ENCODE data around the gene ACTN2.

Gene ACTN2

DNA sequence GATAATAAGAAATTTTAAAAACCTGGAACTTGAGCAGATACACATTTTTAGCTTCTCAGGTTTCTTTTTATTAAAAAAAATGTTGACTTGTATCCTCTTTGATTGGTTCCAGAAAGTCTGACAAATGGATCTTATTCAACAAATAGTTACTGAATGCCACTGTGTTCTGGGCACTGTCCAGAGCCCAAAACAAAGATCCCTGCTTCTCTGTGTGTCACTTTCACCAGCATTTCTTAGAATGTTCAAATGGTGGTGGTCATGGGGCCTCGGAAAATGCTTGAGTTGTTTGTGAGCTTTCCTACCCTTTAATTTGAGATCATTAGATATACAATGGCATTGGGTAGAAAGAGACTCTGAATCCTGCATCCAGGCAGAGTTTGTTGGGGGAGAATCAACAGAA, 19.9 kb downstream of the ACTN2 start:
- DNase-seq (ENCODE audit: low spot score), result no peak
- no CpG with 5 or more reads among the region's 1 CpG for WGBS, 2 donors (ENCODE audit: extremely low coverage in 2 of 2, insufficient read length in 2 of 2, insufficient replicate concordance in 1 of 2)
- no peak overlapping the region for H2BK15ac ChIP-seq (ENCODE audit: low read length)
- H3K79me1 ChIP-seq (ENCODE audit: low read depth, low read length), result no peaks in the 10 kb centered on the region
- H3K9me3 ChIP-seq (replicated peaks in 1 of 2; ENCODE audit: control insufficient read depth in 2 of 2, insufficient read depth in 1 of 2, low read depth in 1 of 2, low read length in 2 of 2), result no peaks in the 10 kb centered on the region
- no peaks in the 10 kb centered on the region for H3K27me3 ChIP-seq (ENCODE audit: control insufficient read depth in 3 of 3, insufficient read depth in 3 of 3, low read depth in 1 of 3, low read length in 3 of 3)
- H4K8ac ChIP-seq (ENCODE audit: low read depth, low read length), result no peak overlapping the region
- H4K91ac ChIP-seq (ENCODE audit: low read depth, low read length, poor library complexity), result no peak overlapping the region
- no peak overlapping the region for H3K14ac ChIP-seq (ENCODE audit: low read length)
- no peak overlapping the region for H2BK12ac ChIP-seq (ENCODE audit: low read length)
- H3K9ac ChIP-seq (ENCODE audit: low read depth, low read length, poor library complexity), result no peak overlapping the region
- no peak overlapping the region for H3K27ac ChIP-seq (replicated peaks; ENCODE audit: low read length)
- H2AFZ ChIP-seq (ENCODE audit: low read length), result no peak overlapping the region
- H3K23ac ChIP-seq (ENCODE audit: low read depth, low read length, poor library complexity), result no peak overlapping the region
- no peak overlapping the region for H2BK5ac ChIP-seq (ENCODE audit: low read length)
- H3K4me3 ChIP-seq (ENCODE audit: low read length in 2 of 2), result no peak overlapping the region
- no peaks in the 10 kb centered on the region for H3K4me1 ChIP-seq (ENCODE audit: control insufficient read depth in 2 of 2, insufficient read depth in 1 of 2, low read depth in 1 of 2, low read length in 2 of 2)
- no peak overlapping the region for H2AK5ac ChIP-seq (ENCODE audit: low read depth, low read length)
- no peak overlapping the region for H3K18ac ChIP-seq (ENCODE audit: low read length)
- H2BK120ac ChIP-seq (ENCODE audit: low read depth, low read length), result no peak overlapping the region
- no peak overlapping the region for H3K4me2 ChIP-seq (ENCODE audit: insufficient read depth, low read length, poor library complexity, severe bottlenecking)
- no peak overlapping the region for H3K4ac ChIP-seq (ENCODE audit: low read length)
- no peaks in the 10 kb centered on the region for H3K36me3 ChIP-seq (replicated peaks in 1 of 2; ENCODE audit: control insufficient read depth in 2 of 2, insufficient read depth in 2 of 2, low read length in 2 of 2)

DNA sequence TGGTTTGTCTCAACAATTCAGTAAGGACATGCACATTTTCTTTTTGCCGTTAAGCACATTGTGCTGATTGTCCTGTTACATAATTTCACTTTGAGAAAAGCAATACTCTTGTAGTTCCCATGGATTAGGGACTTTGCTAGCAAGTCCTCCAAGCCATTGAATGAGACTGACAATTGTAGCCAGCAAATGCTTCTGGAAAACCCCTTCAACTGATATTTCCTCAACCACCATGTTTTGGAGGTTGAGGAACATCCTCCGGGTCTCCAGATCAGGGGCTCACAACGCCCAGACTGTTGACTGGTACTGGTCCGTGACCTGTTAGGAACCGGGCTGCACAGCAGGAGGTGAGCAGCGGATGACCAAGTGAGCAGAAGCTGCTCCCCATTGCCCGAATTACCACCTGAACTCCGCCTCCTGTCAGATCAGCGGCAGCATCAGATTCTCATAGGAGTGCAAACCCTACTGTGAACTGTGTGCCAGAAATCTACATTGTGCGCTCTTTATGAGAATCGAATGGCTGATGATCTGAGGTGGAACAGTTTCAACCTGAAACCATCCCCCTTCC, 24.1 kb downstream of the ACTN2 start:
- Histone ChIP-seq H3K27me3 (ENCODE audit: control insufficient read depth in 3 of 3, insufficient read depth in 3 of 3, low read depth in 1 of 3, low read length in 3 of 3) (no peaks in the 10 kb centered on the region), H2BK15ac (ENCODE audit: low read length) (no peak overlapping the region), H2AK5ac (ENCODE audit: low read depth, low read length) (no peak overlapping the region), H3K18ac (ENCODE audit: low read length) (peak overlapping the region; percentile 11), H3K4ac (ENCODE audit: low read length) (no peak overlapping the region), H3K79me1 (ENCODE audit: low read depth, low read length) (no peaks in the 10 kb centered on the region), H3K9ac (ENCODE audit: low read depth, low read length, poor library complexity) (no peak overlapping the region), H3K36me3 (replicated peaks in 1 of 2; ENCODE audit: control insufficient read depth in 2 of 2, insufficient read depth in 2 of 2, low read length in 2 of 2) (no peaks in the 10 kb centered on the region), H4K91ac (ENCODE audit: low read depth, low read length, poor library complexity) (no peak overlapping the region), H2AFZ (ENCODE audit: low read length) (no peak overlapping the region), H2BK12ac (ENCODE audit: low read length) (no peak overlapping the region), H3K4me2 (ENCODE audit: insufficient read depth, low read length, poor library complexity, severe bottlenecking) (no peak overlapping the region), H3K14ac (ENCODE audit: low read length) (no peak overlapping the region), H3K23ac (ENCODE audit: low read depth, low read length, poor library complexity) (no peak overlapping the region), H4K8ac (ENCODE audit: low read depth, low read length) (no peak overlapping the region), H3K27ac (replicated peaks; ENCODE audit: low read length) (no peak overlapping the region), H2BK5ac (ENCODE audit: low read length) (no peak overlapping the region), H3K4me3 (ENCODE audit: low read length in 2 of 2) (no peak overlapping the region), H3K4me1 (ENCODE audit: control insufficient read depth in 2 of 2, insufficient read depth in 1 of 2, low read depth in 1 of 2, low read length in 2 of 2) (no peaks in the 10 kb centered on the region), H3K9me3 (replicated peaks in 1 of 2; ENCODE audit: control insufficient read depth in 2 of 2, insufficient read depth in 1 of 2, low read depth in 1 of 2, low read length in 2 of 2) (no peaks in the 10 kb centered on the region), H2BK120ac (ENCODE audit: low read depth, low read length) (no peak overlapping the region)
- no peak for DNase-seq (ENCODE audit: low spot score)
- WGBS, 2 donors (ENCODE audit: extremely low coverage in 2 of 2, insufficient read length in 2 of 2, insufficient replicate concordance in 1 of 2), result no CpG with 5 or more reads among the region's 11 CpGs

DNA sequence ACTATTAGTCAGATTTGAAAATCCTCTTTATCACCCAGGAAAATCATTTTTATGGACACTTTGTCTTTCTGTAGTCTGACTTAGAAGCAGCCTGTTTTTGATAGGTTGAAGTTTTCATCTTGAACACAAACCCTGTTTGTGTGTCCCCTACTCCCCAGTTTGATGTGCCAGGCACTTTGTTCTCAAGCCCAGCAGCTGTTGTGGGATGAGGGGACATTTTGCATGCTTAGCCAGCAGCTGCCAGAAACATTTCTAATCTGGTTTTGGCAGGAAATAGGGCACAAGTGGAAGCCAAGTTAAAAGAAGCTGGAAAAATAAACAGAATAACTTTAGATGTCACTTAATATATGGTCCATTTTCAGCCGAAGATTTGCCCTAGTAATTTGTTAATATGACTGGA, 29.9 kb downstream of the ACTN2 start:
- H3K36me3 ChIP-seq (replicated peaks in 1 of 2; ENCODE audit: control insufficient read depth in 2 of 2, insufficient read depth in 2 of 2, low read length in 2 of 2), result no peaks in the 10 kb centered on the region
- H2BK5ac ChIP-seq (ENCODE audit: low read length), result no peak overlapping the region
- H2BK15ac ChIP-seq (ENCODE audit: low read length), result no peak overlapping the region
- H2AFZ ChIP-seq (ENCODE audit: low read length), result no peak overlapping the region
- H3K23ac ChIP-seq (ENCODE audit: low read depth, low read length, poor library complexity), result no peak overlapping the region
- no peaks in the 10 kb centered on the region for H3K4me1 ChIP-seq (ENCODE audit: control insufficient read depth in 2 of 2, insufficient read depth in 1 of 2, low read depth in 1 of 2, low read length in 2 of 2)
- H4K91ac ChIP-seq (ENCODE audit: low read depth, low read length, poor library complexity), result no peak overlapping the region
- no peak overlapping the region for H3K4ac ChIP-seq (ENCODE audit: low read length)
- H3K14ac ChIP-seq (ENCODE audit: low read length), result no peak overlapping the region
- H3K4me2 ChIP-seq (ENCODE audit: insufficient read depth, low read length, poor library complexity, severe bottlenecking), result no peak overlapping the region
- no peak overlapping the region for H3K4me3 ChIP-seq (ENCODE audit: low read length in 2 of 2)
- no peak overlapping the region for H4K8ac ChIP-seq (ENCODE audit: low read depth, low read length)
- no peak overlapping the region for H3K18ac ChIP-seq (ENCODE audit: low read length)
- no peak overlapping the region for H3K9ac ChIP-seq (ENCODE audit: low read depth, low read length, poor library complexity)
- no peak overlapping the region for H2BK12ac ChIP-seq (ENCODE audit: low read length)
- H3K9me3 ChIP-seq (replicated peaks in 1 of 2; ENCODE audit: control insufficient read depth in 2 of 2, insufficient read depth in 1 of 2, low read depth in 1 of 2, low read length in 2 of 2), result no peaks in the 10 kb centered on the region
- no peak overlapping the region for H3K27ac ChIP-seq (replicated peaks; ENCODE audit: low read length)
- no peaks in the 10 kb centered on the region for H3K27me3 ChIP-seq (ENCODE audit: control insufficient read depth in 3 of 3, insufficient read depth in 3 of 3, low read depth in 1 of 3, low read length in 3 of 3)
- WGBS, 2 donors (ENCODE audit: extremely low coverage in 2 of 2, insufficient read length in 2 of 2, insufficient replicate concordance in 1 of 2), result no CpG with 5 or more reads among the region's 1 CpG
- no peak for DNase-seq (ENCODE audit: low spot score)
- H3K79me1 ChIP-seq (ENCODE audit: low read depth, low read length), result no peaks in the 10 kb centered on the region
- no peak overlapping the region for H2BK120ac ChIP-seq (ENCODE audit: low read depth, low read length)
- no peak overlapping the region for H2AK5ac ChIP-seq (ENCODE audit: low read depth, low read length)

DNA sequence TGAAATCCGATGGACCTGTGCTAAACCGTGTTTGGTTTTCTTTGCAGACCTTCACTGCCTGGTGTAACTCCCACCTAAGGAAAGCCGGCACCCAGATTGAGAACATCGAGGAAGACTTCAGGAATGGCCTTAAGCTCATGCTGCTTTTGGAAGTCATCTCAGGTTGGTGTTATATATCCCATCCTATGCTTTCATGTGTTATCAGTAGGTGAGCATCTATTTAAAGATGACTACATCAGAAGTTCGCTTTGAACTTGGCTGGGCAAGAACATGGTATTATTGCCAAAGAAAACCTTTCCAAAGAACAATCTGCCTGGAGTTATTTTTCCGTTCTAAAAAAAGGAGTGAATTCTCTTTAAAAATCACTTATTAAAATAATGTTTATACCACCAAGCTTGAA, 31.5 kb downstream of the ACTN2 start:
- H3K4me1 ChIP-seq (ENCODE audit: control insufficient read depth in 2 of 2, insufficient read depth in 1 of 2, low read depth in 1 of 2, low read length in 2 of 2), result no peaks in the 10 kb centered on the region
- no peak overlapping the region for H2BK120ac ChIP-seq (ENCODE audit: low read depth, low read length)
- no peak overlapping the region for H3K4me3 ChIP-seq (ENCODE audit: low read length in 2 of 2)
- H3K4ac ChIP-seq (ENCODE audit: low read length), result no peak overlapping the region
- H2BK15ac ChIP-seq (ENCODE audit: low read length), result no peak overlapping the region
- DNase-seq (ENCODE audit: low spot score), result no peak
- no peak overlapping the region for H4K8ac ChIP-seq (ENCODE audit: low read depth, low read length)
- no peak overlapping the region for H3K14ac ChIP-seq (ENCODE audit: low read length)
- H3K9ac ChIP-seq (ENCODE audit: low read depth, low read length, poor library complexity), result no peak overlapping the region
- H2BK12ac ChIP-seq (ENCODE audit: low read length), result no peak overlapping the region
- no peak overlapping the region for H2BK5ac ChIP-seq (ENCODE audit: low read length)
- no peak overlapping the region for H3K27ac ChIP-seq (replicated peaks; ENCODE audit: low read length)
- no peak overlapping the region for H3K18ac ChIP-seq (ENCODE audit: low read length)
- no peaks in the 10 kb centered on the region for H3K9me3 ChIP-seq (replicated peaks in 1 of 2; ENCODE audit: control insufficient read depth in 2 of 2, insufficient read depth in 1 of 2, low read depth in 1 of 2, low read length in 2 of 2)
- no peaks in the 10 kb centered on the region for H3K27me3 ChIP-seq (ENCODE audit: control insufficient read depth in 3 of 3, insufficient read depth in 3 of 3, low read depth in 1 of 3, low read length in 3 of 3)
- no peaks in the 10 kb centered on the region for H3K36me3 ChIP-seq (replicated peaks in 1 of 2; ENCODE audit: control insufficient read depth in 2 of 2, insufficient read depth in 2 of 2, low read length in 2 of 2)
- no peak overlapping the region for H4K91ac ChIP-seq (ENCODE audit: low read depth, low read length, poor library complexity)
- no peak overlapping the region for H3K4me2 ChIP-seq (ENCODE audit: insufficient read depth, low read length, poor library complexity, severe bottlenecking)
- no peaks in the 10 kb centered on the region for H3K79me1 ChIP-seq (ENCODE audit: low read depth, low read length)
- no peak overlapping the region for H3K23ac ChIP-seq (ENCODE audit: low read depth, low read length, poor library complexity)
- no CpG with 5 or more reads among the region's 6 CpGs for WGBS, 2 donors (ENCODE audit: extremely low coverage in 2 of 2, insufficient read length in 2 of 2, insufficient replicate concordance in 1 of 2)
- H2AK5ac ChIP-seq (ENCODE audit: low read depth, low read length), result no peak overlapping the region
- H2AFZ ChIP-seq (ENCODE audit: low read length), result no peak overlapping the region
